GM19240 (cell line): ENCODE data around the gene COX7A2.

Source experiments
- DNase-seq: peaks from one replicate; pipeline ENCODE4 v3.0.0; 2011; ENCODE audit warnings: low spot score; ENCODE audit not compliant: insufficient read length

Gene COX7A2

DNA sequence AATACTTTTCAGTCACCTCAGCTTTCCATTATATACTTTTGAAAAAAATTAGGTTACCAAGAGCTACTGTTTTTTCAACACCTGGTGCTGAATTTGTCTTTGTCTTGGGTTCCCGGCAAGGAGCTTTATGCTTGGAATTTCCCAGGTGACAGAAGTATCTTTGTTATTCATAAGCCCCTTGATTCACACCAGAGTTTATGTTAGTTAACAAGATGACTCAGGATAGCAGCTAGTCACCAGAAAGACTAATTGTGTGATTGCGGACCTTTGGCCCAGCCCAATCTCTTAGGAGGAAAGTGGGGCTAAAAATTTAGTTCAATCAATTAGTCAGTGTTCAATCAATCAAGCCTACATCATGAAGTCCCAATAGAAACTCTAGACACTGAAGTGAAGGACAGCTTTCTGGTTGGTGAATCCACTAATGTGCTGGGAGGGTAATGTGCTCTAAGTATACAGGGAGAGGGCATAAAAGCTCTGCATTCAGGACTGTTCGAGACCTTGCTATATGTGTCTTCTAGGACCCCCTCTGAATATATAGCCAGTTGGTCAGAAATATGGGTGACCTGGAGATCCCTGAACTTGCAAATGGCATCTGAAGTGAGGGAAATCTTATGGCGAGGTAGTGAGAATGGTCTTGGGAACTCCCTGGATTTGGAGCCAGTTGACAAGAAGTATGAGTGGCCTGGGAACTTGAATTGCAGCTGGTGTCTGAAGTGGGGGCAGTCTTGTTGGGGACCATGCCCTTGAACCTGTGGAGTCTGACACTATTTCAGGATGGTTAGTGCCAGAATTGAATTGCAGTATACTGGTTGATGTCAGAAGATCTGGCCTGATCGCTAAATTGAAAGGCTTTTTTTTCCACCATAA, 24.8 kb upstream of the COX7A2 start:
- DNase-seq: no peak

DNA sequence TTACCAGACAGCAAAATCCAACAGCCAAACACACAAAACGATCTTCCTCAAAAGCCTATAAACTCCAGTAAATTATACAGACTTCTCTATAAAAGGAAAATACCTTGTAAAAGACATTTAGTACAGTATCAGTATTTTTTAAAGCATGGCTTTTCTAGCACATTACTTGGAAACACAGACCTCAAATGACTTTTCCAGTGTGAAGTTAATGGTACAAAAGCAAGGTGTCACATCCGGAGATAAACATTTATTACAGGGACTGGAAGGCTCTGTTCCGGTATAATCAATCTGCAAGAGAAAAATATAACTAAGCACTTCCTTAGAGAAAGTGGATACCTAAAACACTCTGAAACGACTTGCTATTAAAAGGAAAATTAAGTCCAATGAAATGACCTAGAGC, 23.9 kb upstream of the COX7A2 start:
- no peak for DNase-seq

DNA sequence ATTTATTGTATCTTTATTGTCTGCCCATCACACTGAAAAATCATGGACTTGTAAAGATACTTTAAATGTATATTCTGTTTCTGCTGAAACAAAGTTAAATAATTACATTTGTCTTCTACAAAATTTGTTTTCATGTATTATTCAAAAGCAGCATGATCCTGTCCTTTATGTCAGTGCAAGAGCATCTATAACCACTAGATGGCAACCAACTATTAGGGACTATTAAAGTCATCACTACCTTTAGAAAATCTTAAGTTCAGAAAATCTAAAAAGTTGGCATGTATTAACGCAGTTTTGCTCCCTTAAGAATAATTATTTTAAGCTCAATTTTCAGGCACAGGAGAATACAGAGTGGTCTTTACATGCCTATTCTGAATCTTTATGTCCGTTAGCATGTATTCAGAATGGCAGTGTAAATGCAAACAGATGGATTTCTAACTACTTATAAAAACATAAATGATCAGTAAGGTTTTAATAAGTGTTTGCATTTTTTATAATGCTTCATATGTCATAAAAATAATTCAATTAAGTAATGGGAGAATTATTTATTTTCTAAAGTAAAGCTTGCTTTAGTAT, 23.2 kb upstream of the COX7A2 start:
- DNase-seq: no peak

DNA sequence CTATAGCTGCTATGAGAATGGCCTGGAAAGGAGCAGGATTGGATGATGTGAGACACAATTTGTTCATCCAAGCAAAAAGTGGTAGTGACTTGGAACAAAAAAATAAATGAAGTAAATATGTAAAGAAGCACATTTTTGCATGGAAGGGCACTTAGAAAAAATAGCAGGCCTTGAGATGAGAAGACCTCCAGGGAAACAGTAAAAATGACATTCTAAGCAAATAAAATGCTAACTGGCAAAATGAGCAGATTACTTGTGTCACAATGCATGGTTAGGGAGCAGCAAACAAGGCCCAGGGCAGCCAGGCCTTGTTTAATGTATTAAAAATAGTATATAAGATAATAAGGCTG, 19.8 kb upstream of the COX7A2 start:
- DNase-seq: no peak

DNA sequence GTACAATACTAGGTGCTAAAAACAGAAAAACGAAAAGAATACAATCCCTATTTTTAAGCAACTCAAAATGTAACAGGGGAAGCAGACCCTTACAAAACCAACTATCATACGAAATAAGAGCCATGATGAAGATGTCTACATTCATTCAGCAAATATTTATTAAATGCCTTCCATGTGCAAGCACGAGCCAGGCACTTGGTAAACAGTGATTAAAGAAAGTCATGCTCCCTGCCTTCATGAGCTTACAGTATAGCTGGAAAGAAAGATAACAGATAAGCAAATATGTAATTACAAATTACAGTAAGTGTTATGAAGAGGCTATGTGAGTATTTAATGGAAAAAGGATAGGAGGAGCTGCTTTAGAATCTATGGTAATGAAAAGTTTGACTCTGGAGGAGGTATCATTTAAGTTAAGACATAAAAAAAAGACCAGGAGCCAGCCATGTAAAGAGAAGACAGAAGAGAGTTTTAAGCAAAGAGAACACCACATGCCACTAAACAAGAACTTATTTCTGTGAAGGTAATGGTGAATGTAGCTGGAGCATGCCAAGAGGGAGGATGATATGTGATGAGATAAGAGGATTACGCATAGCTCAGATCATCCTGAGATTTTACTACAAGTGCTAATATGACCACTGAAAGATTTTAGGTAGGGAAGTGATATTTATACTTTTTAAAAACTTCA, 19.3 kb upstream of the COX7A2 start:
- DNase-seq: no peak

DNA sequence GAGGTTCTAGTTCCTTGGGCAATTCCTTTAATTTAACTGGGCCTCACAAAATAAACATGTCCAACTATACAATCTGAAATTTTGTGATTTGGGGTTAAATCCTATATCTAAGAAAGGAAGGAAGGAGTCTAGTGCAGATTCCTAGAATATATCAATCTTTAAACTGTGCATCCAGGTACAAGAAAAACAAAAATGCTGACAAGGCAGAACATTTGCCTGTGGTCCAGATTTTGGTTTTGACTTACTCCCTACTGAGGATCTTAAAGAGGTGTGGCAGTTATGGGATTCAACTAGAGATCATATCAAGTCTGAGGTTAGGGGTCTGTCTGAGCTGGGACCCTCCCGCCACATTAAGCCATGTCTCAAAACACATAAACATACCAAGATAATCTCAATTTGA, 17.7 kb upstream of the COX7A2 start:
- no peak for DNase-seq

GRCh38 chr6:75257343-75258087, 13.9 kb upstream of the COX7A2 start:
- no peak for DNase-seq

DNA sequence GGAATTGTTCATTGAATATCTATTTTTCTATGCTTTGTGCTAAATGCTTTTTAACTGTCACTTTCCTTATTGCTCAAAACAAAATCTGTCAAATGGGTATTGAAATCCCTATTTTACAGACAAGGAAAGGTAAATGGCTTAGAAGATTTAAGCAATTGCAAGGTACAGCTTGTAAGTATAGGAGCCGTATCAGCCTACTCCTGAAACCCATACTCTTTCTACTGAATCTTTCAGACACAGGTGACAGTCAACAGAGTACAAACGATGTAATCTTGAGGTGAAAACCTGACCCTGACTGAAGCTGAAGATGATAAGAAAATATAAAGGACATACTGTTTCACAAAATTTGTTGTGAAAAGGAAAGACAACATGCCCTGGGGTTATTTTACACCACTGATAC, 7.0 kb upstream of the COX7A2 start:
- DNase-seq: no peak

GRCh38 chr6:75249837-75250236, 6.2 kb upstream of the COX7A2 start:
- no peak for DNase-seq

- DNase-seq: no peak
Observed at GRCh38 chr6:75246386-75246785, 2.8 kb upstream of the COX7A2 start.

DNA sequence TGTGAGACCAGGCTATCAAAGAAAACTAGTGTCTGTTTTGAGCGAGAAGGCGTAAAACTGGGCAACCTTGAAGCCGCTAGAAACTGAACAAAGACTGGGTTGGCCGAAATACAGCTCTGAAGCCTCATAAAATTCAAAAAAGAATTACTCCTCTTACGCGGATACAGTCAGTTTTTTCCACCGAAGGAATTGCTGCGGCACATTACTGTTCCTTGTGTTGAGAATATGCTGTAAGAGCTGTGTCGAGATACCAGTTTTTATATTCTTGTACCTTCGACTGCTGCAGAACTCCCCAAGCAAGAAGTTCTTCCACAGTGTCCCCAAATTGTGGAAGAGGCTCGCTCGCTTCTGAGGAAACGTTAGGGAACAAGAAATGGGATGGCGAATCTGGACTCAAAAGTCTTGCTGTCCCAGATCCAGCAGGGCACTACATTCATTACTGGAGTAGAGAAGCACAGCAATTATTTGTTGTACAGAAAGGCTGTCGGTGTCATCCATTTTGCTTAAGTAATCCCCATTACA, 523 bp upstream of the COX7A2 start:
- no peak for DNase-seq

- DNase-seq: no peak
Observed at GRCh38 chr6:75236630-75237029, 7.0 kb downstream of the COX7A2 start.

DNA sequence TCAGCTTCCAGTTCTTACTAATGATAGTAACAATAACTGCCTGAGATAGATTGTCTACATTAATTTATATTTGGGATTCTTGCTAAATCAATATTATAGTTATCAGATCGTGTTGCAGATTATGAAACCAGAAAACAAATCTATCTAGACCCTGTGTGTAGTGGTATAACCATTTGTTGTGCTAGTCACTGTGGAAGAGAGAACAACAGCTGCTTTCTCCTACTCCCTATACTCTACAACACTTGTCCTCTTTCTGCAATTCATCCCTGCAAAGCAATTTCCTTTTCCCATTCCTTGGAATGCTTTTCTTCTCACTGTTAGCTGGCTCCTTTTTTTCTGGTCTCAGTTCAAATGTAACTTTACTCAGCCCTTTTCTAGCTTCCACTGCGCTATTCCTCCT, 8.3 kb downstream of the COX7A2 start:
- no peak for DNase-seq

GRCh38 chr6:75234126-75234865, 9.3 kb downstream of the COX7A2 start:
- no peak for DNase-seq

DNA sequence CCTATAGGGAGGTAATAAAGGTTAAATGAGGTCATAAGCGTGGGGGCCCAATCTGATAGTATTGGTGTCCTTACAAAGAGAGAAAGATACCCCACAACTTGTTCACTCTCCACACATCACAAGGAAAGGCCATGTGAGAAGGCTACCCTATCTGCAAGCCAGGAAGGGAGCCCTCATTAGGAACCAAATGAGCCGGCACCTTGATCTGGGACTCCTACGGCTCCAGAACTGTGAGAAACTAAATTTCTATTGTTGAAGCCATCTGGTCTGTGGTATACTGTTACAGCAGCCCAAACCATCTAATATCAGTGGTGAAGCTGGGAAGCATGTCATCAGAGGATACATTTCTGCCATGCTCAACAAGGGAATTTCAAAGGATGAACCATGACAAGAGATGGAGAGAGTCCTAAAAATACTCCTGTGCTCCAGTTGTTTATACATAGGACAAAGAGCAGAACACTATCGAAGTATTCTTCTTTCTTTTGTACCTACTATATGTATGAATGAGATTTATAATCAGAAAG, 10.4 kb downstream of the COX7A2 start:
- no peak for DNase-seq

DNA sequence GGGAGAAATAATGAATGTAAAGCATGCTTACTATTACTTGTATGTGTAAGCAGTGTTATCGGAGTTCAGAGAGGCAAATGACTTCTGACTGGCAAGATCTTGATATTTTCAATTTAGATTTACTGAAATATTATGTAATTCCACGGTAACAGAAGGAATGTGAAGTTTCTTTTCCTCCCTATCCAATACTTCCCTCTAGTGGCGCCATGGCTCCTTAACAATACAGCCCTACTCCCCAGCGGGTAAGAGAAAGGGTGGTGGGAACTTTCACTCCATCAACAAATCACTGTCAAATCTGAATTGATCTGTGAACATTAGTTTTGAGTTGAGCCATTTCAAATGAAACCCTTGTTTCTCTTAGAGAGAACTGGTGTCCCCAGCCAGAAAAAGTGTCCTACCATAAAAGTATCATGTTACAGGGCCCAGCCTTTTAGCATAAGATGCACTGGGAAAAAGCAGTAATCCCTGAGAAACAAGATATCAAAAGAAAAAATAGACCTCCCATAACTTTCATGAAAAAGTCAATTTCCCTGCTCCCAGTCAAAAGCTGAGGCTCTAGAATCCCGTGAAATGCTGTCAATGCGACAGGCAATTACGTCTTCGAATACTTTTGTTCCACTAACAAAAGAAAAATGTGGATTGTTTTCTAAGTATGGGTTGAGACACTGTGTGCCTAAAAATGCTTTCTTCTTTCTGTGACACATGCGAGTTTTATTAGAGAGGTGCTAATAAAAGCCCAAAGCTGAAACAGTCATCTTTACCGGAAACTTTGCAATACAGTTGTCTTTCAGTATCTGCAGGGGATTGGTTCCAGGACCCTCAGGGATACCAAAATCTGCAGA, 12.9 kb downstream of the COX7A2 start:
- DNase-seq: no peak

DNA sequence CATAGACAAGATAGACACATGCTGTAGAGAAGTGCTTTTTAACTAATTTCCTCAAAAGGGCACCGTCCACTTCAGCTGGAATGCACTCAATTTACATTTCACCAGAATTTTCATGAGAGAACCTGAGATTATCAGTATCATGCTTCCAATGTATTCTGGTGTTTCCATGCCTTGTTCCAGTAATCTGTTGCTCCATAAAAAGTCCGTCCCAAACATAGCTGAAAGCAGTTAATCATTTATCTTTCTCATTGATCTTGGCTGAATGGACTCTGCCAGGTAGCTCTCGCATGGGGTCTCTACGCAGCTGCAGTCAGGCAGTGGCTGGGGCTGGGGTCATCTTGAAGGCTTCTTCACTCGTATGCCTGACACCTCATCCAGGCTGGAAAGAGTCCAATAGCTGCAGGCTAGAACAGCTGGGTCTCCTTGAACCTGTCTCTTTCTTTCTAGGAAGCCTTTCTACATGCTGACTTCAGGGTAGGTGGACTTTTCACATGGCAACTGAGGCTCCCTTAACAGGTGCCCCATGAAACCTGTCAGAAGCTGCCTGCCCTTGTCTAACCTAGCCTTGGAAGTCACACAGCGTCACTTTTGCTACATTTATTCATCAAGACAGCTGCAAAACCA, 19.2 kb downstream of the COX7A2 start:
- DNase-seq: no peak

GRCh38 chr6:75223428-75223827, 20.2 kb downstream of the COX7A2 start:
- DNase-seq: no peak

DNA sequence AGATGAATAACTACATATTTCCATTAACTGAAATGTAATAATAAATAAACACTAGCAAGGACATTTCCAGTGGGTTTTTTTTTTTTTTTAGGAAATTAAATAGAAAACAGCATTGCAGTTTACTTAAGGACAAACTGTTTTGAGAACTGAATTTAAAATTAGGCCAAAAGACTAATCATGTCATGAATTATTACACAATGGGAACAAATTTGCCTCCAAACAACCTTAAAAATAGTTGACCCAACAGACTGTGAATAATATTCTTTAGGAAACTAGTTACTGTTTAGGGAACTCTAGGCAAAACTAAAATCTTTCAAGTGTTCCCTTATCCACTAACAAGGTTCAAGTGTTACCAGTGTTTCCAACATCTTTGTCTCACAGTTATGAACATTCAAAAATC, 21.3 kb downstream of the COX7A2 start:
- DNase-seq: no peak
